GM23338 (cell line): ENCODE data around the gene PKIB.

Source experiments
- CREB1 ChIP-seq: fragments of 250-450 bp; sonication (Bioruptor Pico); IDR thresholded peaks from 2 replicates; pipeline ENCODE4 v1.5.0; 2020; ENCODE audit warnings: low read depth, mild to moderate bottlenecking, moderate library complexity
- EZH2 ChIP-seq: fragments of 200-600 bp; sonication (generic); IDR thresholded peaks from one replicate; pipeline ENCODE4 v1.8.0; 2017; ENCODE audit warnings: antibody characterized with exemption, mild to moderate bottlenecking, low read depth; ENCODE audit not compliant: unreplicated experiment
- EZH2phosphoT487 ChIP-seq: fragments of 200-600 bp; sonication (generic); IDR thresholded peaks from one replicate; pipeline ENCODE4 v1.8.1; 2018; ENCODE audit warnings: antibody characterized with exemption; ENCODE audit not compliant: unreplicated experiment
- JUNB ChIP-seq: IDR thresholded peaks from one replicate; pipeline ENCODE4 v1.6.1; 2016; ENCODE audit warnings: antibody characterized with exemption; ENCODE audit not compliant: unreplicated experiment
- NANOG ChIP-seq: IDR thresholded peaks from 2 replicates; pipeline ENCODE4 v1.6.1; 2016; ENCODE audit warnings: antibody characterized with exemption, borderline replicate concordance
- POLR2AphosphoS5 ChIP-seq: IDR thresholded peaks from 2 replicates; pipeline ENCODE4 v1.6.1; 2016; ENCODE audit warnings: antibody characterized with exemption, low read depth
- REST ChIP-seq: IDR thresholded peaks from one replicate; pipeline ENCODE4 v1.6.1; 2018; ENCODE audit warnings: antibody characterized with exemption; ENCODE audit not compliant: unreplicated experiment
- ZNF331 ChIP-seq: fragments of 250-450 bp; sonication (Bioruptor Pico); IDR thresholded peaks from 2 replicates; pipeline ENCODE4 v1.5.0; 2020; ENCODE audit warnings: low read depth, mild to moderate bottlenecking, moderate library complexity
- TF ChIP-seq, protein P1 (sequence below), 2 experiments: fragments of 200-600 bp in 1 of 2; sonication (generic) in 1 of 2; conservative IDR thresholded peaks; 2 replicates each; pipeline versions ENCODE4 v1.5.1 to v1.6.1; 2016 to 2017; ENCODE audit warnings: antibody characterized with exemption in 2 of 2, low read depth in 2 of 2, mild to moderate bottlenecking in 2 of 2, moderate library complexity in 1 of 2
- TF ChIP-seq, protein P2 (sequence below): fragments of 250-450 bp; sonication (Bioruptor Pico); IDR thresholded peaks from 2 replicates; pipeline ENCODE4 v1.5.0; 2020; ENCODE audit warnings: mild to moderate bottlenecking, moderate library complexity
- TF ChIP-seq, protein P3 (sequence below): IDR thresholded peaks from 2 replicates; pipeline ENCODE4 v1.6.1; 2016; ENCODE audit warnings: antibody characterized with exemption

GRCh38 chr6:122694075-122694474 lies 83.9 kb downstream of the PKIB start:
- TF ChIP-seq, protein P1, sequence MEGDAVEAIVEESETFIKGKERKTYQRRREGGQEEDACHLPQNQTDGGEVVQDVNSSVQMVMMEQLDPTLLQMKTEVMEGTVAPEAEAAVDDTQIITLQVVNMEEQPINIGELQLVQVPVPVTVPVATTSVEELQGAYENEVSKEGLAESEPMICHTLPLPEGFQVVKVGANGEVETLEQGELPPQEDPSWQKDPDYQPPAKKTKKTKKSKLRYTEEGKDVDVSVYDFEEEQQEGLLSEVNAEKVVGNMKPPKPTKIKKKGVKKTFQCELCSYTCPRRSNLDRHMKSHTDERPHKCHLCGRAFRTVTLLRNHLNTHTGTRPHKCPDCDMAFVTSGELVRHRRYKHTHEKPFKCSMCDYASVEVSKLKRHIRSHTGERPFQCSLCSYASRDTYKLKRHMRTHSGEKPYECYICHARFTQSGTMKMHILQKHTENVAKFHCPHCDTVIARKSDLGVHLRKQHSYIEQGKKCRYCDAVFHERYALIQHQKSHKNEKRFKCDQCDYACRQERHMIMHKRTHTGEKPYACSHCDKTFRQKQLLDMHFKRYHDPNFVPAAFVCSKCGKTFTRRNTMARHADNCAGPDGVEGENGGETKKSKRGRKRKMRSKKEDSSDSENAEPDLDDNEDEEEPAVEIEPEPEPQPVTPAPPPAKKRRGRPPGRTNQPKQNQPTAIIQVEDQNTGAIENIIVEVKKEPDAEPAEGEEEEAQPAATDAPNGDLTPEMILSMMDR (conservative IDR thresholded peaks at IDR 0.05; ENCODE audit: low read depth in 2 of 2): no peak
- TF ChIP-seq POLR2AphosphoS5: no peak
- no peak for TF ChIP-seq EZH2
- TF ChIP-seq REST: no peak
- no peak for TF ChIP-seq EZH2phosphoT487
- no peak for TF ChIP-seq CREB1 (CRISPR knock-in tag)
- TF ChIP-seq, protein P2, sequence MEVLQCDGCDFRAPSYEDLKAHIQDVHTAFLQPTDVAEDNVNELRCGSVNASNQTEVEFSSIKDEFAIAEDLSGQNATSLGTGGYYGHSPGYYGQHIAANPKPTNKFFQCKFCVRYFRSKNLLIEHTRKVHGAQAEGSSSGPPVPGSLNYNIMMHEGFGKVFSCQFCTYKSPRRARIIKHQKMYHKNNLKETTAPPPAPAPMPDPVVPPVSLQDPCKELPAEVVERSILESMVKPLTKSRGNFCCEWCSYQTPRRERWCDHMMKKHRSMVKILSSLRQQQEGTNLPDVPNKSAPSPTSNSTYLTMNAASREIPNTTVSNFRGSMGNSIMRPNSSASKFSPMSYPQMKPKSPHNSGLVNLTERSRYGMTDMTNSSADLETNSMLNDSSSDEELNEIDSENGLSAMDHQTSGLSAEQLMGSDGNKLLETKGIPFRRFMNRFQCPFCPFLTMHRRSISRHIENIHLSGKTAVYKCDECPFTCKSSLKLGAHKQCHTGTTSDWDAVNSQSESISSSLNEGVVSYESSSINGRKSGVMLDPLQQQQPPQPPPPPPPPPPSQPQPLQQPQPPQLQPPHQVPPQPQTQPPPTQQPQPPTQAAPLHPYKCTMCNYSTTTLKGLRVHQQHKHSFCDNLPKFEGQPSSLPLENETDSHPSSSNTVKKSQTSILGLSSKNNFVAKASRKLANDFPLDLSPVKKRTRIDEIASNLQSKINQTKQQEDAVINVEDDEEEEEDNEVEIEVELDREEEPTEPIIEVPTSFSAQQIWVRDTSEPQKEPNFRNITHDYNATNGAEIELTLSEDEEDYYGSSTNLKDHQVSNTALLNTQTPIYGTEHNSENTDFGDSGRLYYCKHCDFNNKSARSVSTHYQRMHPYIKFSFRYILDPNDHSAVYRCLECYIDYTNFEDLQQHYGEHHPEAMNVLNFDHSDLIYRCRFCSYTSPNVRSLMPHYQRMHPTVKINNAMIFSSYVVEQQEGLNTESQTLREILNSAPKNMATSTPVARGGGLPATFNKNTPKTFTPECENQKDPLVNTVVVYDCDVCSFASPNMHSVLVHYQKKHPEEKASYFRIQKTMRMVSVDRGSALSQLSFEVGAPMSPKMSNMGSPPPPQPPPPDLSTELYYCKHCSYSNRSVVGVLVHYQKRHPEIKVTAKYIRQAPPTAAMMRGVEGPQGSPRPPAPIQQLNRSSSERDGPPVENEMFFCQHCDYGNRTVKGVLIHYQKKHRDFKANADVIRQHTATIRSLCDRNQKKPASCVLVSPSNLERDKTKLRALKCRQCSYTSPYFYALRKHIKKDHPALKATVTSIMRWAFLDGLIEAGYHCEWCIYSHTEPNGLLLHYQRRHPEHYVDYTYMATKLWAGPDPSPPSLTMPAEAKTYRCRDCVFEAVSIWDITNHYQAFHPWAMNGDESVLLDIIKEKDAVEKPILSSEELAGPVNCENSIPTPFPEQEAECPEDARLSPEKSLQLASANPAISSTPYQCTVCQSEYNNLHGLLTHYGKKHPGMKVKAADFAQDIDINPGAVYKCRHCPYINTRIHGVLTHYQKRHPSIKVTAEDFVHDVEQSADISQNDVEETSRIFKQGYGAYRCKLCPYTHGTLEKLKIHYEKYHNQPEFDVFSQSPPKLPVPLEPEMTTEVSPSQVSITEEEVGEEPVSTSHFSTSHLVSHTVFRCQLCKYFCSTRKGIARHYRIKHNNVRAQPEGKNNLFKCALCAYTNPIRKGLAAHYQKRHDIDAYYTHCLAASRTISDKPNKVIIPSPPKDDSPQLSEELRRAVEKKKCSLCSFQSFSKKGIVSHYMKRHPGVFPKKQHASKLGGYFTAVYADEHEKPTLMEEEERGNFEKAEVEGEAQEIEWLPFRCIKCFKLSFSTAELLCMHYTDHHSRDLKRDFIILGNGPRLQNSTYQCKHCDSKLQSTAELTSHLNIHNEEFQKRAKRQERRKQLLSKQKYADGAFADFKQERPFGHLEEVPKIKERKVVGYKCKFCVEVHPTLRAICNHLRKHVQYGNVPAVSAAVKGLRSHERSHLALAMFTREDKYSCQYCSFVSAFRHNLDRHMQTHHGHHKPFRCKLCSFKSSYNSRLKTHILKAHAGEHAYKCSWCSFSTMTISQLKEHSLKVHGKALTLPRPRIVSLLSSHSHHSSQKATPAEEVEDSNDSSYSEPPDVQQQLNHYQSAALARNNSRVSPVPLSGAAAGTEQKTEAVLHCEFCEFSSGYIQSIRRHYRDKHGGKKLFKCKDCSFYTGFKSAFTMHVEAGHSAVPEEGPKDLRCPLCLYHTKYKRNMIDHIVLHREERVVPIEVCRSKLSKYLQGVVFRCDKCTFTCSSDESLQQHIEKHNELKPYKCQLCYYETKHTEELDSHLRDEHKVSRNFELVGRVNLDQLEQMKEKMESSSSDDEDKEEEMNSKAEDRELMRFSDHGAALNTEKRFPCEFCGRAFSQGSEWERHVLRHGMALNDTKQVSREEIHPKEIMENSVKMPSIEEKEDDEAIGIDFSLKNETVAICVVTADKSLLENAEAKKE (CRISPR knock-in tag): no peak
- TF ChIP-seq, protein P3, sequence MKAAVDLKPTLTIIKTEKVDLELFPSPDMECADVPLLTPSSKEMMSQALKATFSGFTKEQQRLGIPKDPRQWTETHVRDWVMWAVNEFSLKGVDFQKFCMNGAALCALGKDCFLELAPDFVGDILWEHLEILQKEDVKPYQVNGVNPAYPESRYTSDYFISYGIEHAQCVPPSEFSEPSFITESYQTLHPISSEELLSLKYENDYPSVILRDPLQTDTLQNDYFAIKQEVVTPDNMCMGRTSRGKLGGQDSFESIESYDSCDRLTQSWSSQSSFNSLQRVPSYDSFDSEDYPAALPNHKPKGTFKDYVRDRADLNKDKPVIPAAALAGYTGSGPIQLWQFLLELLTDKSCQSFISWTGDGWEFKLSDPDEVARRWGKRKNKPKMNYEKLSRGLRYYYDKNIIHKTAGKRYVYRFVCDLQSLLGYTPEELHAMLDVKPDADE: no peak
- no peak for TF ChIP-seq ZNF331 (CRISPR knock-in tag)
- no peak for TF ChIP-seq NANOG
- no peak for TF ChIP-seq JUNB
